Astrocyte (in vitro differentiated cells and primary cell): ENCODE data around the gene PLPP3. TPM values are rescaled to one million over a fixed set of nuclear protein-coding genes. Genes with fewer than 3 reads are reported as not detected.

Experiments used
- DNase-seq: peaks from one replicate; pipeline ENCODE4 v3.0.0-alpha.2; 2010; ENCODE audit warnings: low read depth
- FAIRE-seq: peaks from 2 replicates; lab custom pipeline; 2011; peaks lifted over from hg19 to GRCh38; lab: Jason Lieb, UNC
- H2AFZ ChIP-seq: 2 replicates; pipeline ENCODE4 v1.6.0; 2012; ENCODE audit warnings: low read depth, low read length, inconsistent platforms
- H3K27ac ChIP-seq: 2 replicates; pipeline ENCODE4 v1.5.1; 2011; ENCODE audit warnings: low read depth, low read length, inconsistent platforms
- H3K27me3 ChIP-seq: 2 replicates; pipeline ENCODE4 v1.6.0; 2011; ENCODE audit warnings: low read length, inconsistent platforms; ENCODE audit not compliant: insufficient read depth
- H3K36me3 ChIP-seq: 2 replicates; pipeline ENCODE4 v1.5.1; 2011; ENCODE audit warnings: low read length, inconsistent platforms; ENCODE audit not compliant: insufficient read depth
- H3K4me1 ChIP-seq: 2 replicates; pipeline ENCODE4 v1.5.1; 2011; ENCODE audit warnings: low read length, inconsistent platforms; ENCODE audit not compliant: insufficient read depth
- H3K4me2 ChIP-seq: 2 replicates; pipeline ENCODE4 v1.6.0; 2012; ENCODE audit warnings: low read length, inconsistent platforms
- H3K4me3 ChIP-seq: 2 replicates; pipeline ENCODE4 v1.5.1; 2011; ENCODE audit warnings: low read depth, mild to moderate bottlenecking, low read length, inconsistent platforms; ENCODE audit not compliant: insufficient read depth
- H3K79me2 ChIP-seq: 2 replicates; pipeline ENCODE4 v1.6.0; 2012; ENCODE audit warnings: mild to moderate bottlenecking, low read length, inconsistent platforms; ENCODE audit not compliant: insufficient read depth
- H3K9ac ChIP-seq: 2 replicates; pipeline ENCODE4 v1.6.0; 2012; ENCODE audit warnings: mild to moderate bottlenecking, low read length, inconsistent platforms
- H3K9me3 ChIP-seq: 2 replicates; pipeline ENCODE4 v1.5.1; 2012; ENCODE audit warnings: low read depth, mild to moderate bottlenecking, low read length, inconsistent platforms; ENCODE audit not compliant: insufficient read depth
- H4K20me1 ChIP-seq: 2 replicates; pipeline ENCODE4 v1.6.0; 2012; ENCODE audit warnings: low read length, inconsistent platforms; ENCODE audit not compliant: insufficient read depth
- H3K27ac Mint-ChIP-seq: one replicate; pipeline ENCODE4 v1.8.0; 2021; ENCODE audit warnings: mild to moderate bottlenecking, mixed read lengths; ENCODE audit not compliant: unreplicated experiment
- H3K27me3 Mint-ChIP-seq: one replicate; pipeline ENCODE4 v1.8.0; 2021; ENCODE audit warnings: low read depth, mixed read lengths; ENCODE audit not compliant: unreplicated experiment
- H3K36me3 Mint-ChIP-seq: one replicate; pipeline ENCODE4 v1.8.0; 2021; ENCODE audit warnings: low read depth, mixed read lengths; ENCODE audit not compliant: unreplicated experiment
- H3K4me1 Mint-ChIP-seq: one replicate; pipeline ENCODE4 v1.8.0; 2021; ENCODE audit warnings: low read depth, mixed read lengths; ENCODE audit not compliant: unreplicated experiment
- H3K4me3 Mint-ChIP-seq: one replicate; pipeline ENCODE4 v1.8.0; 2021; ENCODE audit warnings: mild to moderate bottlenecking, moderate library complexity, mixed read lengths; ENCODE audit not compliant: unreplicated experiment
- H3K9me3 Mint-ChIP-seq: one replicate; pipeline ENCODE4 v1.8.0; 2021; ENCODE audit warnings: mild to moderate bottlenecking, mixed read lengths; ENCODE audit not compliant: unreplicated experiment
- EZH2 ChIP-seq: IDR thresholded peaks from 2 replicates; pipeline ENCODE4 v1.6.1; 2012; ENCODE audit warnings: mild to moderate bottlenecking, low read length, inconsistent platforms; ENCODE audit not compliant: insufficient read depth
- total RNA-seq: library from RNA; stranded (reverse); gene quantifications from 2 replicates; pipeline ENCODE4 v1.2.1, GENCODE V29; 2021
- TF ChIP-seq, protein P1 (sequence below): IDR thresholded peaks from 2 replicates; pipeline ENCODE4 v1.5.1; 2011; ENCODE audit warnings: low read depth, mild to moderate bottlenecking, inconsistent platforms, low read length, moderate library complexity; ENCODE audit not compliant: insufficient read depth

PLPP3 gene
- total RNA-seq, 1 donor from 2014 or later: 2.2 TPM

DNA sequence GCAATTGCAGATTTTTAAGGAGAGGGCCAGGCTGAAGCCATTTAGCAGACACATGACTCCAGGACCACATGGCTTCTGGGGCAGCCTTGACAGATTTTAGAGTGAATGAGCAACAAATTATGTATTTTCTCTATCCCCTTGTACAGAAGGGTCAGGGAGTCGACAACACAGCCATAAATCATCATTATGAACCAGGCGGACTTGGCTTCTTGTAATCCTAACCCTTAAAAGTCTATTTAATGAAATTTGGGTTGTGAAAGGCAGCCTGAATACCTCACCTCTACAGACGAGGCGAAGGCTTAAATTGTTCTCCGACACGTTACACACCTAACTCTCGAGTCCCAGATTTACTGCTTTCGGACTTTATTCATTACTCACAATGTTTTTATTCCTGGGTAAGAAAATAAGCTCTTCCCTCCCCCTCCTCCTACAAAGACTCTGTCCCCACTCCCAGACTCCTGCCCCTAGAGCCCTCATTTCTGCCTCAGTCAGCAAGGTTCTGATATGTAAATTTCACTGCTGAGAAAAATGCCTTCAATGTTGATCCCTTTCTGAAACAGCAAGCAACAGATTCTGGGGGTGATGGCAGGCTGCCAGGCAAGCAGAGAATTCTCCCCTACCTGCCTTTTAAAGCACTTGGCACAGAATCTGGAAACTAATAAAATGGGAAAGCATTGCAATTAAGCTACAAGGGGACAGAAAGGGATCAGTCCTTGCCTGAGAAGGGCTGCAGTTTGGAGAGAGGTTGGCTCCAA, 51.6 kb downstream of the PLPP3 start:
- Mint-ChIP-seq H3K9me3 (no peaks in the 10 kb centered on the region), H3K27me3 (peaks cover 10% of the 10 kb centered on the region), H3K36me3 (no peaks in the 10 kb centered on the region), H3K4me3 (no peak overlapping the region), H3K27ac (no peak overlapping the region), H3K4me1 (peaks cover 12% of the 10 kb centered on the region)
- peaks cover 12% of the 10 kb centered on the region for H3K4me1 ChIP-seq
- peaks cover 7% of the 10 kb centered on the region for H3K79me2 ChIP-seq
- H3K9me3 ChIP-seq: no peaks in the 10 kb centered on the region
- no peak overlapping the region for H2AFZ ChIP-seq
- H3K9ac ChIP-seq: no peak overlapping the region
- no peaks in the 10 kb centered on the region for H3K27me3 ChIP-seq
- peak overlapping the region; percentile 40 for H3K4me2 ChIP-seq
- no peak overlapping the region for H3K4me3 ChIP-seq
- DNase-seq (no peak), FAIRE-seq (no peak)
- TF ChIP-seq EZH2: no peak
- TF ChIP-seq, protein P1, sequence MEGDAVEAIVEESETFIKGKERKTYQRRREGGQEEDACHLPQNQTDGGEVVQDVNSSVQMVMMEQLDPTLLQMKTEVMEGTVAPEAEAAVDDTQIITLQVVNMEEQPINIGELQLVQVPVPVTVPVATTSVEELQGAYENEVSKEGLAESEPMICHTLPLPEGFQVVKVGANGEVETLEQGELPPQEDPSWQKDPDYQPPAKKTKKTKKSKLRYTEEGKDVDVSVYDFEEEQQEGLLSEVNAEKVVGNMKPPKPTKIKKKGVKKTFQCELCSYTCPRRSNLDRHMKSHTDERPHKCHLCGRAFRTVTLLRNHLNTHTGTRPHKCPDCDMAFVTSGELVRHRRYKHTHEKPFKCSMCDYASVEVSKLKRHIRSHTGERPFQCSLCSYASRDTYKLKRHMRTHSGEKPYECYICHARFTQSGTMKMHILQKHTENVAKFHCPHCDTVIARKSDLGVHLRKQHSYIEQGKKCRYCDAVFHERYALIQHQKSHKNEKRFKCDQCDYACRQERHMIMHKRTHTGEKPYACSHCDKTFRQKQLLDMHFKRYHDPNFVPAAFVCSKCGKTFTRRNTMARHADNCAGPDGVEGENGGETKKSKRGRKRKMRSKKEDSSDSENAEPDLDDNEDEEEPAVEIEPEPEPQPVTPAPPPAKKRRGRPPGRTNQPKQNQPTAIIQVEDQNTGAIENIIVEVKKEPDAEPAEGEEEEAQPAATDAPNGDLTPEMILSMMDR: no peak
- no peak overlapping the region for H3K27ac ChIP-seq
- H3K36me3 ChIP-seq: peaks cover 8% of the 10 kb centered on the region
- peaks cover 28% of the 10 kb centered on the region for H4K20me1 ChIP-seq

DNA sequence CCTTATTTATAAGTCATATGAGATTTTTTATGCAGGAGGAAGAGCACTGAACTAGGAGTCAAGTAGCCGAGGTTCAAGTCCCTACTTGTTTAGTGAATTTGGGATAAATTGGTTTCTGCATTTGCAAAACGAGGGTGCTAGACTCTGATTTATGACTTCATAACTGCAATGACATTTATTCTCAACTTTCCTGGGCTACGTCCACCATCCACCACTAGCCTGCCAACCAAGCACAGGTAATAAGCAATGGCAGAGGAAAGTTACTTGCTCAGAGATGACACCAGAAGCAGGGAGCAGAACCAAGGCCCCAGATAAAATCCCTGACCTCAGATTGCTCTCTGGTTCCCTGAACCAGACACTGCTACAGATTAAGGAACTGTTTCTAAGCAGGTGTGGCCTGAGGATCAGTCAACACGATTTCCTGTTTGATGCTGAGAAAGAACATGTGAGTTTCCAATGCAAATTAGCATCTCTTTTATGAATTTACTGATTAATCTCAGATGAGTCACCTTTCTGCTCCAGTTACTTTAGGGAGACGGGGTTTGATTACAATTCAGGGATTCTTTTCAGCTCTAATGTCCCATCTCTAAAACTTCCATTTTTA, 52.7 kb downstream of the PLPP3 start:
- DNase-seq (peak; percentile 34), FAIRE-seq (no peak)
- Histone ChIP-seq H3K4me2 (no peak overlapping the region), H3K9ac (no peak overlapping the region), H3K9me3 (no peaks in the 10 kb centered on the region), H3K27me3 (no peaks in the 10 kb centered on the region), H2AFZ (no peak overlapping the region), H3K79me2 (peaks cover 7% of the 10 kb centered on the region), H4K20me1 (peaks cover 28% of the 10 kb centered on the region), H3K36me3 (peaks cover 8% of the 10 kb centered on the region), H3K27ac (no peak overlapping the region), H3K4me3 (no peak overlapping the region), H3K4me1 (peaks cover 12% of the 10 kb centered on the region)
- Mint-ChIP-seq H3K36me3 (no peaks in the 10 kb centered on the region), H3K4me1 (peaks cover 12% of the 10 kb centered on the region), H3K27ac (no peak overlapping the region), H3K27me3 (peaks cover 10% of the 10 kb centered on the region), H3K4me3 (no peak overlapping the region), H3K9me3 (no peaks in the 10 kb centered on the region)
- TF ChIP-seq, protein P1: no peak
- TF ChIP-seq EZH2: no peak
